Spinal cord (tissue), 10 donors: ENCODE results near the gene BBS5. TPM values are rescaled to one million over a fixed set of nuclear protein-coding genes. Genes with fewer than 3 reads are reported as not detected.
"Not testable (repeated sequence)": the region's sequence is repeated elsewhere in the genome, so short reads cannot be mapped to it uniquely, and the experiment has no call there.

Experiments used
- DNase-seq, 6 donors: peaks; one replicate each; pipeline versions ENCODE4 v3.0.0 to v3.0.0-alpha.2; 2013 to 2015; ENCODE audit warnings: low spot score in 6 of 6, low read depth in 4 of 6
- H3K27ac ChIP-seq: one replicate; pipeline ENCODE4 v1.5.1; 2013; ENCODE audit warnings: low read depth, low read length, control low read depth
- H3K27me3 ChIP-seq: one replicate; pipeline ENCODE4 v1.6.1; 2013; ENCODE audit warnings: low read length; ENCODE audit not compliant: control insufficient read depth, insufficient read depth
- H3K36me3 ChIP-seq: one replicate; pipeline ENCODE4 v1.6.1; 2013; ENCODE audit warnings: low read length; ENCODE audit not compliant: control insufficient read depth, insufficient read depth
- H3K4me1 ChIP-seq: one replicate; pipeline ENCODE4 v1.6.1; 2013; ENCODE audit warnings: low read length; ENCODE audit not compliant: control insufficient read depth, insufficient read depth
- H3K4me3 ChIP-seq: one replicate; pipeline ENCODE4 v1.5.1; 2013; ENCODE audit warnings: low read depth, low read length, control low read depth
- H3K9me3 ChIP-seq: one replicate; pipeline ENCODE4 v1.6.1; 2013; ENCODE audit warnings: low read length; ENCODE audit not compliant: control insufficient read depth, insufficient read depth
- WGBS: methylation state at CpG from one replicate; pipeline ENCODE4 v1.1.5; 2013; ENCODE audit warnings: missing lambda C conversion rate; ENCODE audit not compliant: insufficient coverage; 5-methylcytosine and 5-hydroxymethylcytosine counted together
- polyA plus RNA-seq, 2 donors: library from polyadenylated mRNA; unstranded; fragments of 120-200 nt; gene quantifications; one replicate each; pipeline ENCODE4 v1.2.1, GENCODE V29; 2013; ENCODE audit not compliant: insufficient read length in 2 of 2
- total RNA-seq, 2 donors: library from RNA; depleted of rRNA in 1 of 2; stranded (reverse); fragments of 120-200 nt in 1 of 2; fragments of >200 nt in 1 of 2; gene quantifications; one replicate each; pipeline versions ENCODE4 v1.2.3 to v1.2.4, GENCODE V29; 2013 to 2014
- donor health status: healthy.

The BBS5 gene
- total and polyA plus RNA-seq, 4 donors: 15.2 to 18.8 (median 17.5) TPM

- not testable (repeated sequence) for H3K4me1 ChIP-seq, H3K4me3 ChIP-seq, H3K27me3 ChIP-seq, H3K36me3 ChIP-seq, H3K9me3 ChIP-seq, H3K27ac ChIP-seq, DNase-seq
- WGBS: 94% methylated on average over 9 of the region's 9 CpGs
Measured at GRCh38 chr2:169453044-169453443, 26.2 kb upstream of the BBS5 start.

- WGBS: 83% methylated on average over 1 of the region's 1 CpG
- Histone ChIP-seq H3K9me3 (no peaks in the 10 kb centered on the region), H3K36me3 (no peaks in the 10 kb centered on the region), H3K4me1 (no peaks in the 10 kb centered on the region), H3K27me3 (no peaks in the 10 kb centered on the region), H3K27ac (no peak overlapping the region), H3K4me3 (no peak overlapping the region)
- DNase-seq: no peak
Measured at GRCh38 chr2:169461143-169461542, 18.2 kb upstream of the BBS5 start.

- no peaks in the 10 kb centered on the region for H3K36me3 ChIP-seq
- no peak overlapping the region for H3K4me3 ChIP-seq
- H3K27ac ChIP-seq: no peak overlapping the region
- no peaks in the 10 kb centered on the region for H3K27me3 ChIP-seq
- H3K4me1 ChIP-seq: no peaks in the 10 kb centered on the region
- DNase-seq: peak in 1 of 6 donors; percentile 35
- WGBS: 63% methylated on average over 2 of the region's 4 CpGs
- no peaks in the 10 kb centered on the region for H3K9me3 ChIP-seq
Measured at GRCh38 chr2:169462896-169463695, 16.2 kb upstream of the BBS5 start.

GRCh38 chr2:169464466-169464865, 14.8 kb upstream of the BBS5 start:
- no peaks in the 10 kb centered on the region for H3K9me3 ChIP-seq
- no peaks in the 10 kb centered on the region for H3K27me3 ChIP-seq
- no peaks in the 10 kb centered on the region for H3K4me1 ChIP-seq
- no CpG with 5 or more reads among the region's 1 CpG for WGBS
- H3K4me3 ChIP-seq: no peak overlapping the region
- no peaks in the 10 kb centered on the region for H3K36me3 ChIP-seq
- no peak overlapping the region for H3K27ac ChIP-seq
- peak in 1 of 6 donors; percentile 47 for DNase-seq

GRCh38 chr2:169464882-169465281, 14.4 kb upstream of the BBS5 start:
- Histone ChIP-seq H3K4me3 (no peak overlapping the region), H3K27ac (no peak overlapping the region), H3K4me1 (no peaks in the 10 kb centered on the region), H3K27me3 (no peaks in the 10 kb centered on the region), H3K36me3 (no peaks in the 10 kb centered on the region), H3K9me3 (no peaks in the 10 kb centered on the region)
- peak in 1 of 6 donors; percentile 59 for DNase-seq
- 86% methylated on average over 1 of the region's 2 CpGs for WGBS

- Histone ChIP-seq H3K27ac (no peak overlapping the region), H3K4me3 (no peak overlapping the region), H3K9me3 (no peaks in the 10 kb centered on the region), H3K4me1 (no peaks in the 10 kb centered on the region), H3K36me3 (no peaks in the 10 kb centered on the region), H3K27me3 (no peaks in the 10 kb centered on the region)
- no peak for DNase-seq
- WGBS: no CpG with 5 or more reads among the region's 1 CpG
Measured at GRCh38 chr2:169468841-169469240, 10.5 kb upstream of the BBS5 start.

- DNase-seq: no peak
Measured at GRCh38 chr2:169469952-169470572, 9.2 kb upstream of the BBS5 start.

GRCh38 chr2:169472249-169472648, 7.0 kb upstream of the BBS5 start:
- whole genome bisulfite sequencing: no CpG with 5 or more reads among the region's 1 CpG
- no peak overlapping the region for H3K27ac ChIP-seq

More at GRCh38 chr2:169469952-169470572, 9.2 kb upstream of the BBS5 start:
- H3K9me3 ChIP-seq: no peaks in the 10 kb centered on the region
- H3K27ac ChIP-seq: no peak overlapping the region
- no peaks in the 10 kb centered on the region for H3K4me1 ChIP-seq
- no peaks in the 10 kb centered on the region for H3K27me3 ChIP-seq
- no peaks in the 10 kb centered on the region for H3K36me3 ChIP-seq
- no peak overlapping the region for H3K4me3 ChIP-seq
- WGBS: no CpG with 5 or more reads among the region's 3 CpGs

GRCh38 chr2:169476459-169476858, 2.8 kb upstream of the BBS5 start:
- 67% methylated on average over 1 of the region's 3 CpGs for WGBS
- Histone ChIP-seq H3K4me1 (peaks cover 9% of the 10 kb centered on the region), H3K27ac (no peak overlapping the region), H3K36me3 (no peaks in the 10 kb centered on the region), H3K9me3 (no peaks in the 10 kb centered on the region), H3K4me3 (no peak overlapping the region), H3K27me3 (no peaks in the 10 kb centered on the region)
- DNase-seq: no peak

More at GRCh38 chr2:169472249-169472648, 7.0 kb upstream of the BBS5 start:
- H3K9me3 ChIP-seq: no peaks in the 10 kb centered on the region
- no peak for DNase-seq
- no peak overlapping the region for H3K4me3 ChIP-seq
- H3K27me3 ChIP-seq: no peaks in the 10 kb centered on the region
- no peaks in the 10 kb centered on the region for H3K4me1 ChIP-seq
- no peaks in the 10 kb centered on the region for H3K36me3 ChIP-seq

- Histone ChIP-seq H3K4me3 (no peak overlapping the region), H3K9me3 (no peaks in the 10 kb centered on the region), H3K36me3 (peaks cover 6% of the 10 kb centered on the region), H3K27ac (peak overlapping the region; percentile 87), H3K4me1 (peaks cover 9% of the 10 kb centered on the region), H3K27me3 (no peaks in the 10 kb centered on the region)
- WGBS: 54% methylated on average over 3 of the region's 3 CpGs
- peak in 1 of 6 donors; percentile 25 for DNase-seq
Measured at GRCh38 chr2:169478339-169478738, 955 bp upstream of the BBS5 start.
